ENCODE data around the gene LRRC57. TPM values are rescaled to one million over a fixed set of nuclear protein-coding genes. Genes with fewer than 3 reads are reported as not detected.

LRRC57 gene
- total and polyA plus RNA-seq, 2 of the 8 experiments (the other 6 are each of a cell fraction or from before 2014, with no cell fraction given): 5.0 to 12.7 TPM

DNA sequence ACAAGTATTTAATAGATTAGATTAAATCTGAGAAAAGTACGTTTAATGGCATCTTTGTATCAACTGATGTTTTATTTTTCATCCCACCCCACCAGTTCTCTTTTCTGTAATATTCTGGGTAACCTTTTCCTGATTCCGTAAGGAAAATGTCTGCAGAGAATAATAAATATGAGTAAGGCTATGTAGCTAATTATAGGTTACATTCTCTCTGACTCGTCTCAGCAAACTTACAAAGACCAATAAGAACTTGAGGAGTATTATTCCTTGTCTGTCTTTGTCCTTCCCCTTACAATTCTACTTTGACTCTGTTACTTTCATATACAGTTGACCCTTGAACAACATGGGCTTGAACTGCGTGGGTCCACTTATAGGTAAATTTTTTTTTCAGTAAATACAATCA lies 41.1 kb downstream of the LRRC57 start:
- no peak for DNase-seq (ENCODE audit: low read depth in 1 of 2, low spot score in 2 of 2)
- peaks cover 0 to 2% of the 10 kb centered on the region in 2 experiments for H4K20me1 ChIP-seq (replicated peaks in 1 of 2; ENCODE audit: control insufficient read depth in 1 of 2, insufficient read depth in 2 of 2, low read length in 2 of 2)
- H3K27ac ChIP-seq (ENCODE audit: low read depth, low read length): no peak overlapping the region
- no peak overlapping the region for H3K4me2 ChIP-seq (ENCODE audit: insufficient read depth in 1 of 2, low read depth in 2 of 2, low read length in 2 of 2)
- no peak overlapping the region for H4K91ac ChIP-seq (replicated peaks; ENCODE audit: insufficient read length, low read length)
- WGBS, 2 experiments (ENCODE audit: extremely low coverage in 1 of 2, insufficient coverage in 1 of 2, insufficient read length in 1 of 2, insufficient replicate concordance in 2 of 2, low coverage in 1 of 2, low lambda C conversion rate in 2 of 2, missing lambda C conversion rate in 1 of 2): 87% methylated on average over 4 of the region's 4 CpGs; no CpG with 5 or more reads in 1 of the 2 experiments
- H3K4me1 ChIP-seq (replicated peaks in 1 of 4; ENCODE audit: control insufficient read depth in 3 of 4, insufficient read depth in 4 of 4, low read length in 3 of 4): no peaks in the 10 kb centered on the region
- H2BK12ac ChIP-seq (ENCODE audit: low read depth, low read length): no peak overlapping the region
- no peak overlapping the region for H2BK5ac ChIP-seq (ENCODE audit: low read depth, low read length)
- H2BK15ac ChIP-seq (ENCODE audit: low read length): no peak overlapping the region
- H3K18ac ChIP-seq (ENCODE audit: extremely low read depth, low read length): no peak overlapping the region
- peaks cover 0 to 26% of the 10 kb centered on the region in 2 experiments; a peak in 2 of 4 replicates for H3K79me2 ChIP-seq (ENCODE audit: control insufficient read depth in 1 of 2, insufficient read depth in 2 of 2, low read length in 2 of 2)
- no peak overlapping the region for H3K4ac ChIP-seq (replicated peaks; ENCODE audit: insufficient read length, low read depth, low read length)
- CTCF ChIA-PET (ENCODE audit: partially characterized antibody): no interaction called here
- no peaks in the 10 kb centered on the region for H3K9me3 ChIP-seq (ENCODE audit: insufficient read depth in 2 of 2, low read depth in 1 of 2, low read length in 1 of 2)
- peaks cover 0 to 3% (median 0%) of the 10 kb centered on the region in 4 experiments; a peak in 1 of 8 replicates for H3K36me3 ChIP-seq (ENCODE audit: control insufficient read depth in 2 of 4, insufficient read depth in 4 of 4, low read length in 3 of 4)
- no peak overlapping the region for H2AK5ac ChIP-seq (ENCODE audit: low read depth, low read length)
- TF ChIP-seq CBX8 (IDR thresholded peaks at IDR 0.05; ENCODE audit: borderline replicate concordance, low read depth, low read length) (no peak), MAFK (IDR thresholded peaks at IDR 0.05; ENCODE audit: low read depth, low read length) (no peak), RNF2 (IDR thresholded peaks at IDR 0.05; ENCODE audit: borderline replicate concordance, low read depth, low read length, missing control alignments, poor library complexity, severe bottlenecking) (no peak)
- no peak for FAIRE-seq
- H3K56ac ChIP-seq (replicated peaks; ENCODE audit: insufficient read length, low read depth, low read length): no peak overlapping the region
- H3K14ac ChIP-seq (ENCODE audit: insufficient read length): no peak overlapping the region
- H3K4me3 ChIP-seq (ENCODE audit: extremely low read depth in 1 of 4, insufficient read depth in 2 of 4, low read depth in 3 of 4, low read length in 4 of 4): no peak overlapping the region
- no peak overlapping the region for H2BK20ac ChIP-seq (ENCODE audit: low read length)
- no peak overlapping the region for H3K23ac ChIP-seq (ENCODE audit: insufficient read length)
- H3K23me2 ChIP-seq (ENCODE audit: low read depth, low read length): no peaks in the 10 kb centered on the region
- H2AFZ ChIP-seq (ENCODE audit: low read length): no peak overlapping the region
- no peak overlapping the region for H3K9ac ChIP-seq (replicated peaks in 1 of 4; ENCODE audit: extremely low read depth in 1 of 4, low read depth in 3 of 4, low read length in 3 of 4)
- no peak overlapping the region for H2BK120ac ChIP-seq (replicated peaks; ENCODE audit: low read depth, low read length)
- H3K79me1 ChIP-seq (ENCODE audit: low read depth, low read length): peaks cover 5% of the 10 kb centered on the region
- H3K27me3 ChIP-seq (replicated peaks in 1 of 4; ENCODE audit: control insufficient read depth in 3 of 4, extremely low read depth in 1 of 4, insufficient read depth in 3 of 4, low read length in 3 of 4): no peaks in the 10 kb centered on the region
- H4K5ac ChIP-seq (ENCODE audit: insufficient read length, low read depth, low read length): no peak overlapping the region
- POLR2A ChIA-PET (ENCODE audit: partially characterized antibody): no interaction called here
- no peak overlapping the region for H4K8ac ChIP-seq (ENCODE audit: extremely low read depth, insufficient read depth, low read length)
